NCI-H2171 treated with DMSO at 0.1 percent for 48 hours (cell line): ENCODE measurements around the gene SSU72.
A peak's percentile ranks its signal among the peaks of the same experiment; 100 is the strongest.

Source experiments
- DNase-seq: peaks from one replicate; lab custom pipeline; 2025; lab: John Stamatoyannopoulos, UW

The SSU72 gene

GRCh38 chr1:1574721-1575537 lies at the start of gene SSU72:
TSS of gene SSU72 (minus strand) at chr1:1574863. CDS start at chr1:1574557, 306 bp downstream.
- peak; percentile 82 for DNase-seq

- DNase-seq, result no peak
Measured at GRCh38 chr1:1623631-1624442, 49.2 kb upstream of the SSU72 start.

GRCh38 chr1:1623181-1623630 lies 48.5 kb upstream of the SSU72 start:
- no peak for DNase-seq

- DNase-seq, result no peak
Measured at GRCh38 chr1:1622788-1623094, 48.1 kb upstream of the SSU72 start.

GRCh38 chr1:1622010-1622787 lies 47.5 kb upstream of the SSU72 start:
- no peak for DNase-seq

- DNase-seq, result no peak
Measured at GRCh38 chr1:1621173-1622009, 46.7 kb upstream of the SSU72 start.

GRCh38 chr1:1620433-1621139 lies 45.9 kb upstream of the SSU72 start:
- no peak for DNase-seq

GRCh38 chr1:1619917-1620361 lies 45.3 kb upstream of the SSU72 start:
- no peak for DNase-seq

- DNase-seq, result no peak
Measured at GRCh38 chr1:1618396-1619068, 43.9 kb upstream of the SSU72 start.

- DNase-seq, result no peak
Measured at GRCh38 chr1:1617925-1618324, 43.3 kb upstream of the SSU72 start.

- no peak for DNase-seq
Measured at GRCh38 chr1:1617516-1617915, 42.9 kb upstream of the SSU72 start.

- DNase-seq, result no peak
Measured at GRCh38 chr1:1616838-1617237, 42.2 kb upstream of the SSU72 start.

- DNase-seq, result no peak
Measured at GRCh38 chr1:1616045-1616790, 41.6 kb upstream of the SSU72 start.

- peak; percentile 97 for DNase-seq
Measured at GRCh38 chr1:1615256-1616044, 40.8 kb upstream of the SSU72 start, which contains the start of gene MIB2. TSS of gene MIB2 (plus strand) at chr1:1615500. CDS start at chr1:1623453, 7,953 bp downstream.

- DNase-seq, result no peak
Measured at GRCh38 chr1:1614954-1615255, 40.2 kb upstream of the SSU72 start.

GRCh38 chr1:1614204-1614953 lies 39.7 kb upstream of the SSU72 start:
- peak; percentile 37 for DNase-seq

- DNase-seq, result no peak
Measured at GRCh38 chr1:1613509-1614082, 38.9 kb upstream of the SSU72 start.

GRCh38 chr1:1612104-1612400 lies 37.4 kb upstream of the SSU72 start:
- no peak for DNase-seq
